Testis (tissue), 3 donors: ENCODE results near the gene RAB34. TPM values are rescaled to one million over a fixed set of nuclear protein-coding genes. Genes with fewer than 3 reads are reported as not detected.

Experiments
- DNase-seq: peaks from one replicate; pipeline ENCODE4 v3.0.0-alpha.2; 2019
- H3K27ac ChIP-seq, 2 donors: fragments of 200-600 bp; sonication (generic); one replicate each; pipeline ENCODE4 v1.5.1; 2019
- H3K27me3 ChIP-seq: fragments of 200-600 bp; sonication (generic); one replicate; pipeline ENCODE4 v1.5.1; 2019
- H3K36me3 ChIP-seq: fragments of 200-600 bp; sonication (generic); one replicate; pipeline ENCODE4 v1.5.1; 2017; ENCODE audit warnings: low read depth; ENCODE audit errors: missing control alignments
- H3K4me1 ChIP-seq: fragments of 200-600 bp; sonication (generic); one replicate; pipeline ENCODE4 v1.5.1; 2019
- H3K4me3 ChIP-seq, 2 donors: fragments of 200-600 bp; sonication (generic); one replicate each; pipeline ENCODE4 v1.5.1; 2017 to 2019
- H3K9me3 ChIP-seq: fragments of 200-600 bp; sonication (generic); one replicate; pipeline ENCODE4 v1.5.1; 2017
- CTCF ChIP-seq, 3 experiments: fragments of 450-650 bp in 2 of 3; fragments of 200-600 bp in 1 of 3; sonication (generic) in 1 of 3; IDR thresholded peaks; one replicate each; pipeline ENCODE4 v1.5.1; 2016 to 2019; ENCODE audit warnings: antibody characterized with exemption in 3 of 3, mild to moderate bottlenecking in 2 of 3, moderate library complexity in 1 of 3
- POLR2A ChIP-seq: fragments of 450-650 bp; IDR thresholded peaks from one replicate; pipeline ENCODE4 v1.6.1; 2017; ENCODE audit warnings: antibody characterized with exemption, mild to moderate bottlenecking, moderate library complexity
- WGBS, 2 donors: methylation state at CpG; one replicate each; pipeline ENCODE4 v1.1.5; 2018; 5-methylcytosine and 5-hydroxymethylcytosine counted together
- intact Hi-C: fragments of 100-400 bp; cut with DNase I; formaldehyde crosslinking; loops from one replicate; pipeline ENCODE4 v1.15.1; 2023; ENCODE audit warnings: low total_unique reads
- polyA plus RNA-seq: library from polyadenylated mRNA; stranded (reverse); fragments of 350-450 nt; fragmentation: Illumina TruSeq; extraction: RNeasy Lipid Tissue Mini Kit (QIAGEN cat#74804); gene quantifications from one replicate; pipeline ENCODE4 v1.2.3, GENCODE V29; 2014; ENCODE audit warnings: low read depth, low replicate concordance; ENCODE audit not compliant: insufficient read depth
- total RNA-seq, 2 donors: library from RNA; depleted of rRNA; stranded (reverse); fragments of >200 nt; gene quantifications; one replicate each; pipeline ENCODE4 v1.2.3, GENCODE V29; 2016

The RAB34 gene
- total and polyA plus RNA-seq, 3 donors from 2014 or later, result 30.4 to 47.3 (median 42.1) TPM

DNA sequence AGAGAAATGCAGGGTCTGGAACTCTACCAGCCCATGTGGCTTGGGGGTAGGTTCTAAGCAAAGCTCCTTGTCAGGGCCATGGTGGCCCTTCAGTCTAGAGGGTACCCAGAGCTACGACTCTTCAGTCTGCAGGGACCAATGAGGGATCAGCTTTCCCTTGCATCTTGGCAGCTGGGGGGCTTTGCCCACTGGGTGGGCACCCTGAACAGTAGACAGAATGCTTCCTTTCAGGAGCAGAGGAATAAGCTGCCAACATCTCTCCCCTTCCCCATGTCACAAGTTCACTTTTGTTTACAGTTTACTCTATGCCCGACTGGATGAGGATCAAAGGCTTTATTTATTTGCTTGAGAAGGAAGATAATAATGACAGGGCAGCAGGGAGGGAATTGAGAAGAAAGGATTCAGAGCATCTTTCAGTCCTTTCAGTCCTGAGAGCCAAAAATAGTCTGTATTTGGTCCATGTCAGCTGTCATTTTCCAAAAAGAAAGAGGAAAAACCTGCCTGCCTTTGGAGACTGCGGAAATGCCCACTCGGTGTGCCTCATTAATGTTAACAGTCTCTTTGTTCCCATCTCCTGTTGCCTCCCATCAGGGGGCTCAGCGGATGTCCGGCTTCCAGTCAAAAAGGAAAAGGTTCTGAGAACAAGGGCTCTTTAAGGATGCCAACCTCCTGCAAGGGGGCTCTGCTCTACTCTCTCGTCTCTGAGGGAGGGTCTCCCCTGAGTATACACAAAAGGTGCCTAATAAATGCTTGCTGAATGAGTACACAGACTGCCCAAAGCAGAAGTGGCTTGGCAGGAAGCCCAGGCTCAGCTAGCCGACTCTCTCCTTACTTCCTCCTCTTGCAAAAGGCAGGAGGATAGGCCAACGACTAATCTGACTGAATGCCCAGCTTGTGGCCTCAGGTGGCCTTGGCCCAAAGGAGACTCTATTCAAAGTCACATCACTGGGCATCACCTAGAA is 43.2 kb upstream of the RAB34 start:
- H3K27me3 ChIP-seq, result no peaks in the 10 kb centered on the region
- no peaks in the 10 kb centered on the region for H3K36me3 ChIP-seq
- no peak for DNase-seq
- intact Hi-C loops, result no loop called here
- TF ChIP-seq CTCF (IDR thresholded peaks at IDR 0.05) (no peak), POLR2A (no peak)
- H3K27ac ChIP-seq, result no peak overlapping the region
- WGBS, 2 donors, result 52 to 56% methylated on average over 9 of the region's 9 CpGs
- H3K4me3 ChIP-seq, result no peak overlapping the region
- no peaks in the 10 kb centered on the region for H3K9me3 ChIP-seq
- H3K4me1 ChIP-seq, result peaks cover 7% of the 10 kb centered on the region

GRCh38 chr17:28759256-28759865 is 41.7 kb upstream of the RAB34 start:
- H3K4me1 ChIP-seq, result peaks cover 7% of the 10 kb centered on the region
- no peaks in the 10 kb centered on the region for H3K36me3 ChIP-seq
- no peaks in the 10 kb centered on the region for H3K27me3 ChIP-seq
- no peak overlapping the region for H3K27ac ChIP-seq
- TF ChIP-seq CTCF (IDR thresholded peaks at IDR 0.05), result no peak
- TF ChIP-seq POLR2A, result no peak
- WGBS, 2 donors, result 88 to 92% methylated on average over 11 to 18 of the region's 18 CpGs
- intact Hi-C loops, result loop anchor here (10.0 kb wide), 1 partner anchor 155 kb away; no protein-coding TSS in a partner anchor
- H3K9me3 ChIP-seq, result no peaks in the 10 kb centered on the region
- no peak overlapping the region for H3K4me3 ChIP-seq
- no peak for DNase-seq

DNA sequence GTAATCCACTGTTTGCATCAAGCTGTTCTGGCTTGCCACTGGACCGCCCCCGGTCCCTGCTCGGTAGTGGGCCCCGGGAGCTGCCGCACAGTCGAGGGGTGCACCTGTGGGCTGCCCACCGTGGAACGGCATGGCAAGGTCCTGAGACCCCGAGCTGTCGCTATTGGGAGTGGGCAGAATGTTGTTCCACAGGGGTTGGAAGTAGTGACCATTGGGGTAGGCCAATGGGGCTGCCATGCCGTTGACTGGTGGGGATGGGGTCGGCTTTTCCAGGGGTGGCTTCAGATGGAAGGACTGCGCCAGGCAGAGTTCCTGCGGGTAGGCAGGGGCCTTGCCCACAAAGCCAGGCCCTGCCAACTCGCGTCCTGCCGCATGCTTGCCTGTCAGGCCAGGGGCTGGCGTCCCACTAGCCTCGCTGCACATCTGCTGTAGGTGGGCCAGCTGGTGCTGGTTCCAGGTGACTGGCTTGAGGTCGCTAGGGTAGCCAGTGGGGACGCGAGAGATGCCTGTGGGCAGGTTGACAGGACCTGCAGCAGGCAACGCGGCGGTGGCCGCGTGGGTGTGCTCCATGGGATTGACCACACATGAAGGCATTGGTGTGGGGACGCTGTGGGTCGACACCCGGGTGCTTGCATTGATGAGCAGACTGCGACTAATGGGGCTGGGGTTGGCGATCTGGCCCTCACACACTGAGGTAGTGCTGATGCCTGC is 40.9 kb upstream of the RAB34 start:
- intact Hi-C loops, result loop anchor here (10.0 kb wide), 1 partner anchor 156 kb away; no protein-coding TSS in a partner anchor
- no peak for DNase-seq
- 94 to 96% methylated on average over 32 of the region's 32 CpGs for WGBS, 2 donors

More for the DNA sequence above, 40.9 kb upstream of the RAB34 start:
- no peaks in the 10 kb centered on the region for H3K9me3 ChIP-seq
- H3K27me3 ChIP-seq, result no peaks in the 10 kb centered on the region
- no peak overlapping the region for H3K27ac ChIP-seq
- no peak overlapping the region for H3K4me3 ChIP-seq
- TF ChIP-seq POLR2A, result no peak
- no peak for TF ChIP-seq CTCF (IDR thresholded peaks at IDR 0.05)
- peaks cover 6% of the 10 kb centered on the region for H3K4me1 ChIP-seq
- H3K36me3 ChIP-seq, result no peaks in the 10 kb centered on the region
